ENCODE data around the gene WDR45. TPM values are rescaled to one million over a fixed set of nuclear protein-coding genes. Genes with fewer than 3 reads are reported as not detected.

The WDR45 gene
- total and polyA plus RNA-seq, 2 of the 4 experiments (the other 2 are of a cell fraction), result 40.7 to 67.4 TPM

DNA sequence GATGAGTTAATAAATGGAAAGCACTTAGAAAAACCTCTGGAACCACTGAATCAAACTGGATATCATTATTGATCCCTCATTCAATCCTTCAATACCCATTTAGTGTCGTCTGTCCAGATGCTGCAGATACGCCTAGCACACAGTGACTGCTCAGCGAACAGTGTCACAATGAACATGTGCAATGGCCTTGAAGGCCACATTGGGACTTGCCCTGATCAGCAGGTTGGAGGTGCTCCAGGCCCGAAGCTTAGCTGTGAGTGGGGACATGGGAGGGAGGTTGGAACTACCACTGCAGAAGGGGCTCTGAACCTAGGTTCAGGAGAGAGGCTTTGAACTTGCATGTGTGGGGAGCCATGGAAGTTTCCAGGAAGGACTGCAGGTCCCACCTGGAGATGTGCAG, 26.6 kb upstream of the WDR45 start:
- H2BK120ac ChIP-seq (ENCODE audit: low read depth, low read length), result no peak overlapping the region
- no peak overlapping the region for H4K91ac ChIP-seq (ENCODE audit: insufficient read depth, low read depth, low read length)
- H3K4me3 ChIP-seq (ENCODE audit: insufficient read depth, low read depth, low read length), result no peak overlapping the region
- no TSS peak for BruUV-seq (replicated peaks)
- no peak overlapping the region for H2AK9ac ChIP-seq (replicated peaks; ENCODE audit: low read depth, low read length, poor library complexity)
- no peak overlapping the region for H3K27ac ChIP-seq (ENCODE audit: insufficient read depth, low read length)
- H2AFZ ChIP-seq (replicated peaks; ENCODE audit: low read length, poor library complexity), result no peak overlapping the region
- ATAC-seq (ENCODE audit: low read depth) (no peak), DNase-seq (no peak)
- dilution Hi-C loops (cut with HindIII; ENCODE audit: low sequenced_read_pairs, unreplicated experiment), result no loop called here
- no peak overlapping the region for H2BK5ac ChIP-seq (ENCODE audit: low read depth, low read length, poor library complexity, severe bottlenecking)
- no peak overlapping the region for H2BK20ac ChIP-seq (ENCODE audit: low read depth, low read length)
- no peaks in the 10 kb centered on the region for H3K9me3 ChIP-seq (ENCODE audit: control insufficient read depth, insufficient read depth, low read length)
- intact Hi-C loops (cut with micrococcal nuclease), result no loop called here
- no peaks in the 10 kb centered on the region for H3K4me1 ChIP-seq (ENCODE audit: control insufficient read depth, insufficient read depth, low read length)
- no peaks in the 10 kb centered on the region for H3K36me3 ChIP-seq (ENCODE audit: control insufficient read depth, insufficient read depth, low read length)
- no peaks in the 10 kb centered on the region for H3K9me1 ChIP-seq (ENCODE audit: insufficient read depth, low read length)
- H4K8ac ChIP-seq (ENCODE audit: low read depth in 2 of 2, low read length in 2 of 2), result no peak overlapping the region
- no peak overlapping the region for H2AK5ac ChIP-seq (ENCODE audit: low read depth, low read length)
- H3K14ac ChIP-seq (replicated peaks; ENCODE audit: low read depth, low read length), result no peak overlapping the region
- H3K18ac ChIP-seq (ENCODE audit: low read depth, low read length), result no peak overlapping the region
- in situ Hi-C loops (cut with MboI; ENCODE audit: low sequenced_read_pairs), result no loop called here
- H3K79me1 ChIP-seq (ENCODE audit: low read depth in 1 of 2, low read length in 2 of 2), result no peaks in the 10 kb centered on the region
- TF ChIP-seq USF2 (IDR thresholded peaks at IDR 0.05; ENCODE audit: low read depth, low read length), result no peak
- no peak for TF ChIP-seq BHLHE40 (IDR thresholded peaks at IDR 0.05; ENCODE audit: low read depth, low read length)
- no peak for TF ChIP-seq RAD21 (IDR thresholded peaks at IDR 0.05; ENCODE audit: low read length)
- no peak for TF ChIP-seq ELK1 (IDR thresholded peaks at IDR 0.05; ENCODE audit: borderline replicate concordance, low read depth, low read length)
- no peak for TF ChIP-seq CEBPB (IDR thresholded peaks at IDR 0.05; ENCODE audit: low read depth, low read length)
- no peak overlapping the region for H4K5ac ChIP-seq (ENCODE audit: low read depth, low read length)
- 93% methylated on average over 3 of the region's 4 CpGs; no CpG with 5 or more reads in 1 of the 2 experiments for WGBS, 2 experiments (ENCODE audit: extremely low coverage in 2 of 2, insufficient read length in 1 of 2)
- H3K56ac ChIP-seq (ENCODE audit: extremely low read depth, insufficient read depth, low read length), result no peak overlapping the region
- no peaks in the 10 kb centered on the region for H3K27me3 ChIP-seq (ENCODE audit: control insufficient read depth, insufficient read depth, low read length)
- H3K23ac ChIP-seq (ENCODE audit: low read depth, low read length), result no peak overlapping the region
- no peak overlapping the region for H3K4me2 ChIP-seq (ENCODE audit: low read depth, low read length)
- no peak overlapping the region for H3K4ac ChIP-seq (ENCODE audit: low read depth, low read length)
- CTCF ChIA-PET, result no interaction called here
- POLR2A ChIA-PET (ENCODE audit: unreplicated experiment), result no interaction called here
- H2BK15ac ChIP-seq (ENCODE audit: low read depth, low read length), result no peak overlapping the region
- H3K9ac ChIP-seq (ENCODE audit: low read depth, low read length), result no peak overlapping the region
- H4K20me1 ChIP-seq (ENCODE audit: insufficient read depth, low read length), result no peaks in the 10 kb centered on the region

Measured in IMR-90 (cell line).